ENCODE results near the gene CUL5.

Gene CUL5

GRCh38 chr11:108142304-108142703, 133.6 kb downstream of the CUL5 start:
- no peak overlapping the region for H3K27ac ChIP-seq (ENCODE audit: low read length)
- H3K4me2 ChIP-seq (ENCODE audit: low read length) = no peak overlapping the region
- H4K20me1 ChIP-seq (ENCODE audit: insufficient read depth, low read length) = no peaks in the 10 kb centered on the region
- no peaks in the 10 kb centered on the region for H3K79me2 ChIP-seq (ENCODE audit: low read length)
- no peak overlapping the region for H3K4me3 ChIP-seq (ENCODE audit: low read length)
- H3K36me3 ChIP-seq (replicated peaks; ENCODE audit: low read depth, low read length) = peaks cover 21% of the 10 kb centered on the region
- H3K27me3 ChIP-seq (ENCODE audit: low read depth, low read length) = no peaks in the 10 kb centered on the region
- H3K9me3 ChIP-seq (ENCODE audit: insufficient read depth, low read length) = no peaks in the 10 kb centered on the region
- TF ChIP-seq CTCF (IDR thresholded peaks at IDR 0.05; ENCODE audit: low read depth, low read length) (no peak), EZH2phosphoT487 (IDR thresholded peaks at IDR 0.05; ENCODE audit: low read depth) (no peak)
- no peaks in the 10 kb centered on the region for H3K4me1 ChIP-seq (ENCODE audit: low read length)
- H2AFZ ChIP-seq (ENCODE audit: low read depth, low read length) = no peak overlapping the region
- H3K9ac ChIP-seq (ENCODE audit: low read length) = no peak overlapping the region

- no peaks in the 10 kb centered on the region for H3K4me1 ChIP-seq (ENCODE audit: low read length)
- TF ChIP-seq EZH2phosphoT487 (IDR thresholded peaks at IDR 0.05; ENCODE audit: low read depth) (no peak), CTCF (IDR thresholded peaks at IDR 0.05; ENCODE audit: low read depth, low read length) (no peak)
- no peaks in the 10 kb centered on the region for H3K9me3 ChIP-seq (ENCODE audit: insufficient read depth, low read length)
- no peak overlapping the region for H3K4me2 ChIP-seq (ENCODE audit: low read length)
- H3K4me3 ChIP-seq (ENCODE audit: low read length) = no peak overlapping the region
- H3K79me2 ChIP-seq (ENCODE audit: low read length) = no peaks in the 10 kb centered on the region
- peaks cover 30% of the 10 kb centered on the region for H3K36me3 ChIP-seq (replicated peaks; ENCODE audit: low read depth, low read length)
- no peaks in the 10 kb centered on the region for H4K20me1 ChIP-seq (ENCODE audit: insufficient read depth, low read length)
- H2AFZ ChIP-seq (ENCODE audit: low read depth, low read length) = no peak overlapping the region
- H3K27ac ChIP-seq (ENCODE audit: low read length) = no peak overlapping the region
- no peak overlapping the region for H3K9ac ChIP-seq (ENCODE audit: low read length)
- H3K27me3 ChIP-seq (ENCODE audit: low read depth, low read length) = no peaks in the 10 kb centered on the region
Observed at GRCh38 chr11:108144615-108145014, 135.9 kb downstream of the CUL5 start.

GRCh38 chr11:108147150-108147549, 138.5 kb downstream of the CUL5 start:
- no peak overlapping the region for H3K27ac ChIP-seq (ENCODE audit: low read length)
- no peak overlapping the region for H3K4me3 ChIP-seq (ENCODE audit: low read length)
- no peaks in the 10 kb centered on the region for H3K4me1 ChIP-seq (ENCODE audit: low read length)
- peaks cover 27% of the 10 kb centered on the region for H3K36me3 ChIP-seq (replicated peaks; ENCODE audit: low read depth, low read length)
- TF ChIP-seq CTCF (IDR thresholded peaks at IDR 0.05; ENCODE audit: low read depth, low read length) = no peak
- no peak for TF ChIP-seq EZH2phosphoT487 (IDR thresholded peaks at IDR 0.05; ENCODE audit: low read depth)
- no peak overlapping the region for H3K9ac ChIP-seq (ENCODE audit: low read length)
- no peaks in the 10 kb centered on the region for H3K9me3 ChIP-seq (ENCODE audit: insufficient read depth, low read length)
- H4K20me1 ChIP-seq (ENCODE audit: insufficient read depth, low read length) = no peaks in the 10 kb centered on the region
- no peaks in the 10 kb centered on the region for H3K79me2 ChIP-seq (ENCODE audit: low read length)
- H3K4me2 ChIP-seq (ENCODE audit: low read length) = no peak overlapping the region
- H2AFZ ChIP-seq (ENCODE audit: low read depth, low read length) = no peak overlapping the region
- H3K27me3 ChIP-seq (ENCODE audit: low read depth, low read length) = no peaks in the 10 kb centered on the region

- H3K36me3 ChIP-seq (replicated peaks; ENCODE audit: low read depth, low read length) = peaks cover 31% of the 10 kb centered on the region
- H3K9me3 ChIP-seq (ENCODE audit: insufficient read depth, low read length) = no peaks in the 10 kb centered on the region
- H3K9ac ChIP-seq (ENCODE audit: low read length) = no peak overlapping the region
Observed at GRCh38 chr11:108148556-108148955, 139.9 kb downstream of the CUL5 start.

More at GRCh38 chr11:108148556-108148955, 139.9 kb downstream of the CUL5 start:
- H3K27ac ChIP-seq (ENCODE audit: low read length) = no peak overlapping the region
- no peak overlapping the region for H2AFZ ChIP-seq (ENCODE audit: low read depth, low read length)
- no peaks in the 10 kb centered on the region for H3K4me1 ChIP-seq (ENCODE audit: low read length)
- TF ChIP-seq EZH2phosphoT487 (IDR thresholded peaks at IDR 0.05; ENCODE audit: low read depth) = no peak
- TF ChIP-seq CTCF (IDR thresholded peaks at IDR 0.05; ENCODE audit: low read depth, low read length) = no peak
- H3K79me2 ChIP-seq (ENCODE audit: low read length) = no peaks in the 10 kb centered on the region
- H4K20me1 ChIP-seq (ENCODE audit: insufficient read depth, low read length) = no peaks in the 10 kb centered on the region
- no peak overlapping the region for H3K4me2 ChIP-seq (ENCODE audit: low read length)
- H3K4me3 ChIP-seq (ENCODE audit: low read length) = no peak overlapping the region
- no peaks in the 10 kb centered on the region for H3K27me3 ChIP-seq (ENCODE audit: low read depth, low read length)

Data from OCI-LY3 (cell line).